CD14-positive monocyte (primary cell): ENCODE measurements around the gene PLCB3. TPM values are rescaled to one million over a fixed set of nuclear protein-coding genes. Genes with fewer than 3 reads are reported as not detected.

ENCODE experiments used
- DNase-seq, 3 donors: peaks; one replicate each; pipeline ENCODE4 v3.0.0-alpha.2; 2011 to 2022
- H2AFZ ChIP-seq: 2 replicates; pipeline ENCODE4 v1.6.0; 2012; ENCODE audit warnings: mild to moderate bottlenecking, low read depth, low read length, inconsistent platforms; ENCODE audit not compliant: insufficient read depth, poor library complexity, severe bottlenecking
- H3K27ac ChIP-seq, 2 donors: 1 replicate in 1 of 2; 2 replicates in 1 of 2; pipeline ENCODE4 v1.5.1; 2012 to 2013; ENCODE audit warnings: low read length in 2 of 2, control low read depth in 1 of 2, inconsistent platforms in 1 of 2, low read depth in 1 of 2, mild to moderate bottlenecking in 1 of 2
- H3K27me3 ChIP-seq, 2 donors: one replicate each; pipeline versions ENCODE4 v1.6.0 to v1.6.1; 2011 to 2013; ENCODE audit warnings: low read length in 2 of 2; ENCODE audit not compliant: control insufficient read depth in 2 of 2, insufficient read depth in 2 of 2
- H3K36me3 ChIP-seq, 2 donors: replicated peaks in 1 of 2; 1 replicate in 1 of 2; 2 replicates in 1 of 2; pipeline versions ENCODE4 v1.5.1 to v1.6.1; 2012 to 2013; ENCODE audit warnings: low read length in 2 of 2, control low read depth in 1 of 2, inconsistent platforms in 1 of 2, mild to moderate bottlenecking in 1 of 2; ENCODE audit not compliant: insufficient read depth in 2 of 2, control insufficient read depth in 1 of 2
- H3K4me1 ChIP-seq, 2 donors: 1 replicate in 1 of 2; 2 replicates in 1 of 2; pipeline versions ENCODE4 v1.5.1 to v1.6.1; 2012 to 2013; ENCODE audit warnings: low read length in 2 of 2, control low read depth in 1 of 2, inconsistent platforms in 1 of 2, mild to moderate bottlenecking in 1 of 2, moderate library complexity in 1 of 2; ENCODE audit not compliant: insufficient read depth in 2 of 2, control insufficient read depth in 1 of 2
- H3K4me2 ChIP-seq: replicated peaks from 2 replicates; pipeline ENCODE3; 2012; ENCODE audit warnings: low read length, moderate library complexity, mild to moderate bottlenecking; ENCODE audit not compliant: poor library complexity, severe bottlenecking; ENCODE audit errors: extremely low read depth
- H3K4me3 ChIP-seq, 3 experiments: fragments of 200-600 bp in 1 of 3; sonication (generic) in 1 of 3; replicated peaks in 1 of 3; 1 replicate in 2 of 3; 2 replicates in 1 of 3; pipeline ENCODE4 v1.5.1; 2011 to 2013; ENCODE audit warnings: low read length in 3 of 3, mild to moderate bottlenecking in 3 of 3, control low read depth in 2 of 3, low read depth in 2 of 3, inconsistent platforms in 1 of 3, moderate library complexity in 1 of 3
- H3K79me2 ChIP-seq: 2 replicates; pipeline ENCODE4 v1.6.0; 2012; ENCODE audit warnings: mild to moderate bottlenecking, control low read depth, inconsistent platforms, low read length, moderate library complexity; ENCODE audit not compliant: insufficient read depth
- H3K9ac ChIP-seq: 2 replicates; pipeline ENCODE4 v1.6.0; 2017; ENCODE audit warnings: low read length, mild to moderate bottlenecking; ENCODE audit not compliant: insufficient read depth, poor library complexity, severe bottlenecking
- H3K9me3 ChIP-seq, 2 donors: replicated peaks in 1 of 2; 1 replicate in 1 of 2; 2 replicates in 1 of 2; pipeline versions ENCODE4 v1.5.1 to v1.6.1; 2012 to 2013; ENCODE audit warnings: low read length in 2 of 2, control low read depth in 1 of 2; ENCODE audit not compliant: control insufficient read depth in 1 of 2, insufficient read depth in 1 of 2
- H4K20me1 ChIP-seq: 2 replicates; pipeline ENCODE4 v1.6.0; 2012; ENCODE audit warnings: mild to moderate bottlenecking, low read length, control low read depth, moderate library complexity; ENCODE audit not compliant: insufficient read depth
- H3K27ac Mint-ChIP-seq, 7 donors: one replicate each; pipeline ENCODE4 v1.8.0; 2020; ENCODE audit warnings: mild to moderate bottlenecking in 7 of 7, mixed read lengths in 7 of 7, moderate library complexity in 6 of 7, inconsistent platforms in 2 of 7
- H3K27me3 Mint-ChIP-seq, 3 donors: one replicate each; pipeline ENCODE4 v1.8.0; 2021 to 2022; ENCODE audit warnings: low read depth in 3 of 3, mild to moderate bottlenecking in 3 of 3, mixed read lengths in 3 of 3, moderate library complexity in 3 of 3, inconsistent platforms in 1 of 3
- H3K36me3 Mint-ChIP-seq, 2 donors: one replicate each; pipeline ENCODE4 v1.8.0; 2020; ENCODE audit warnings: mixed read lengths in 2 of 2, inconsistent platforms in 1 of 2, mild to moderate bottlenecking in 1 of 2
- H3K4me1 Mint-ChIP-seq: one replicate; pipeline ENCODE4 v1.8.0; 2020; ENCODE audit warnings: mild to moderate bottlenecking, mixed read lengths
- H3K4me3 Mint-ChIP-seq, 2 donors: one replicate each; pipeline ENCODE4 v1.8.0; 2020; ENCODE audit warnings: mild to moderate bottlenecking in 2 of 2, mixed read lengths in 2 of 2, moderate library complexity in 1 of 2
- H3K9me3 Mint-ChIP-seq, 7 donors: one replicate each; pipeline ENCODE4 v1.8.0; 2020 to 2022; ENCODE audit warnings: mixed read lengths in 7 of 7, mild to moderate bottlenecking in 6 of 7, moderate library complexity in 6 of 7, inconsistent platforms in 2 of 7
- WGBS: methylation state at CpG from one replicate; pipeline ENCODE4 v1.1.5; 2013; ENCODE audit warnings: missing lambda C conversion rate; ENCODE audit not compliant: insufficient coverage; 5-methylcytosine and 5-hydroxymethylcytosine counted together
- intact Hi-C, 2 donors: fragments of 100-400 bp; cut with micrococcal nuclease; formaldehyde crosslinking; loops; one replicate each; pipeline versions ENCODE4 v1.15.0 to v1.15.1; 2023
- polyA plus RNA-seq, 3 donors: library from polyadenylated mRNA; depleted of rRNA in 1 of 3; unstranded in 2 of 3; stranded (reverse) in 1 of 3; fragments of 300-500 nt in 2 of 3; fragments of >200 nt in 1 of 3; fragmentation: Illumina TruSeq in 2 of 3; gene quantifications; 1 replicate in 2 of 3; 2 replicates in 1 of 3; pipeline ENCODE4 v1.2.3, GENCODE V29; 2012 to 2021
- TF ChIP-seq, protein P1 (sequence below): fragments of 200-600 bp; IDR thresholded peaks from one replicate; pipeline ENCODE4 v1.8.0; 2022; ENCODE audit warnings: antibody characterized with exemption, mild to moderate bottlenecking

Gene PLCB3
- polyA plus RNA-seq, 3 donors, result 1.1 to 17.8 (median 1.4) TPM

GRCh38 chr11:64238999-64239398 is 12.3 kb upstream of the PLCB3 start:
- TF ChIP-seq, protein P1, sequence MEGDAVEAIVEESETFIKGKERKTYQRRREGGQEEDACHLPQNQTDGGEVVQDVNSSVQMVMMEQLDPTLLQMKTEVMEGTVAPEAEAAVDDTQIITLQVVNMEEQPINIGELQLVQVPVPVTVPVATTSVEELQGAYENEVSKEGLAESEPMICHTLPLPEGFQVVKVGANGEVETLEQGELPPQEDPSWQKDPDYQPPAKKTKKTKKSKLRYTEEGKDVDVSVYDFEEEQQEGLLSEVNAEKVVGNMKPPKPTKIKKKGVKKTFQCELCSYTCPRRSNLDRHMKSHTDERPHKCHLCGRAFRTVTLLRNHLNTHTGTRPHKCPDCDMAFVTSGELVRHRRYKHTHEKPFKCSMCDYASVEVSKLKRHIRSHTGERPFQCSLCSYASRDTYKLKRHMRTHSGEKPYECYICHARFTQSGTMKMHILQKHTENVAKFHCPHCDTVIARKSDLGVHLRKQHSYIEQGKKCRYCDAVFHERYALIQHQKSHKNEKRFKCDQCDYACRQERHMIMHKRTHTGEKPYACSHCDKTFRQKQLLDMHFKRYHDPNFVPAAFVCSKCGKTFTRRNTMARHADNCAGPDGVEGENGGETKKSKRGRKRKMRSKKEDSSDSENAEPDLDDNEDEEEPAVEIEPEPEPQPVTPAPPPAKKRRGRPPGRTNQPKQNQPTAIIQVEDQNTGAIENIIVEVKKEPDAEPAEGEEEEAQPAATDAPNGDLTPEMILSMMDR, result no peak
- peak overlapping the region in 1 of 3 experiments; percentile 14 for H3K4me3 ChIP-seq
- peak overlapping the region; percentile 23 for H3K4me2 ChIP-seq
- Mint-ChIP-seq H3K4me1 (peaks cover 55% of the 10 kb centered on the region), H3K9me3 (no peaks in the 10 kb centered on the region), H3K4me3 (peak overlapping the region; percentile 16 to 46), H3K36me3 (peaks cover 18 to 21% of the 10 kb centered on the region in 2 donors), H3K27ac (peak overlapping the region; percentile 100), H3K27me3 (peaks cover 2 to 9% (median 9%) of the 10 kb centered on the region in 3 donors)
- H3K9ac ChIP-seq, result peak overlapping the region; percentile 95
- WGBS, result 11% methylated on average over 4 of the region's 5 CpGs
- no peak overlapping the region for H2AFZ ChIP-seq
- H3K79me2 ChIP-seq, result peaks cover 25% of the 10 kb centered on the region
- H3K27me3 ChIP-seq, result peaks cover 0 to under 1% of the 10 kb centered on the region in 2 donors
- DNase-seq, result peak; percentile 59 to 72 (median 67)
- H4K20me1 ChIP-seq, result no peaks in the 10 kb centered on the region
- H3K36me3 ChIP-seq, result peaks cover 9% of the 10 kb centered on the region in 2 donors
- peaks cover 59 to 71% of the 10 kb centered on the region in 2 donors for H3K4me1 ChIP-seq
- peak overlapping the region; percentile 96 to 100 for H3K27ac ChIP-seq
- intact Hi-C loops, result no loop called here
- H3K9me3 ChIP-seq, result no peaks in the 10 kb centered on the region

- H3K9me3 Mint-ChIP-seq, result no peaks in the 10 kb centered on the region
- Histone ChIP-seq H3K79me2 (peaks cover 25% of the 10 kb centered on the region), H4K20me1 (no peaks in the 10 kb centered on the region), H3K4me1 (peaks cover 60 to 75% of the 10 kb centered on the region in 2 donors), H3K4me2 (peak overlapping the region; percentile 99), H3K36me3 (peaks cover 10 to 12% of the 10 kb centered on the region in 2 donors), H3K27me3 (no peaks in the 10 kb centered on the region), H2AFZ (no peak overlapping the region), H3K27ac (peak overlapping the region; percentile 96 to 100), H3K9ac (peak overlapping the region; percentile 95), H3K4me3 (peak overlapping the region; percentile 40 to 84 (median 41)), H3K9me3 (no peaks in the 10 kb centered on the region)
- TF ChIP-seq, protein P1, result no peak
- DNase-seq, result peak; percentile 97 to 100 (median 98)
- peak overlapping the region; percentile 87 to 92 for H3K4me3 Mint-ChIP-seq
- intact Hi-C loops, result loop anchor here (2.0 to 5.0 kb wide), 4 partner anchors 13 to 65 kb away; partner anchors contain the start of genes FERMT3 (in 2 of the 2), CATSPERZ (in 1 of the 2), ESRRA (in 1 of the 2) and NUDT22 (in 1 of the 2)
- 44% methylated on average over 8 of the region's 11 CpGs for WGBS
- H3K27ac Mint-ChIP-seq, result peak overlapping the region; percentile 100
- peaks cover 55% of the 10 kb centered on the region for H3K4me1 Mint-ChIP-seq
- H3K27me3 Mint-ChIP-seq, result peaks cover 2 to 9% (median 7%) of the 10 kb centered on the region in 3 donors
- H3K36me3 Mint-ChIP-seq, result peaks cover 22 to 24% of the 10 kb centered on the region in 2 donors
Measured at GRCh38 chr11:64239662-64240434, 11.5 kb upstream of the PLCB3 start.
